NCI-H2227 treated with DMSO at 0.1 percent for 48 hours (cell line): Measurements from ENCODE around the gene SUSD2.
"Not testable (repeated sequence)": the region's sequence is repeated elsewhere in the genome, so short reads cannot be mapped to it uniquely, and the experiment has no call there.

Experiments
- DNase-seq: peaks from one replicate; lab custom pipeline; 2025; lab: John Stamatoyannopoulos, UW

Gene SUSD2

GRCh38 chr22:24176040-24176439, 5.2 kb upstream of the SUSD2 start:
- no peak for DNase-seq

GRCh38 chr22:24176630-24177029, 4.7 kb upstream of the SUSD2 start:
- no peak for DNase-seq

GRCh38 chr22:24177045-24177444, 4.2 kb upstream of the SUSD2 start:
- no peak for DNase-seq

GRCh38 chr22:24177456-24177855, 3.8 kb upstream of the SUSD2 start:
- no peak for DNase-seq

GRCh38 chr22:24178021-24178431, 3.3 kb upstream of the SUSD2 start:
- DNase-seq: no peak

GRCh38 chr22:24178502-24179440, 2.5 kb upstream of the SUSD2 start:
- no peak for DNase-seq

GRCh38 chr22:24179478-24180210, 1.6 kb upstream of the SUSD2 start:
- DNase-seq: no peak

GRCh38 chr22:24180316-24181087, 785 bp upstream of the SUSD2 start:
- DNase-seq: no peak

- DNase-seq: no peak
Observed at GRCh38 chr22:24181996-24182899, 961 bp downstream of the SUSD2 start.

- not testable (repeated sequence) for DNase-seq
Observed at GRCh38 chr22:24182900-24183246, 1.6 kb downstream of the SUSD2 start.

GRCh38 chr22:24183321-24184031, 2.2 kb downstream of the SUSD2 start:
- no peak for DNase-seq

- DNase-seq: no peak
Observed at GRCh38 chr22:24184057-24184798, 2.9 kb downstream of the SUSD2 start.

GRCh38 chr22:24185001-24185500, 3.8 kb downstream of the SUSD2 start:
- DNase-seq: no peak

- no peak for DNase-seq
Observed at GRCh38 chr22:24185501-24186351, 4.4 kb downstream of the SUSD2 start.

GRCh38 chr22:24186352-24186740, 5.1 kb downstream of the SUSD2 start:
- no peak for DNase-seq

- DNase-seq: no peak
Observed at GRCh38 chr22:24186892-24187670, 5.8 kb downstream of the SUSD2 start.

- DNase-seq: no peak
Observed at GRCh38 chr22:24187731-24188644, 6.7 kb downstream of the SUSD2 start.
